ENCODE data around the gene NAP1L5.

GRCh38 chr4:88730811-88731210, 33.2 kb upstream of the NAP1L5 start:
- no peak for TF ChIP-seq CTCF (IDR thresholded peaks at IDR 0.05)
- no peak for TF ChIP-seq POLR2A (IDR thresholded peaks at IDR 0.05)
